OCI-M2 (cell line): ENCODE data around the gene FOXE1.

ENCODE experiments used
- DNase-seq: peaks from one replicate; lab custom pipeline; 2025; ENCODE audit not compliant: unreplicated experiment; lab: John Stamatoyannopoulos, UW

The FOXE1 gene

DNA sequence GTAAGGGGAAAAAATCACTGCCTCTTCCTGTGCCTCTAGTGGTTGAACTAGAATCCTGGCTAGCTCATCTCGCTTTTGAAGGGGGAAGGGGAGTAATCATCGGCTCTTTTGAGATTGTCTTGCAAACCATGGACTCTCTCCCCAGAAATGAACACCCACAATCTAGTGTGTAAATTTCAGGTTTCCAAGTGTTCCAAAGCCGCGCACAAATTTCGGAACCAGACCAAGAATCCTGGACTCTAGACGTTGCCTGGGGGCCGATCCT is 4.9 kb upstream of the FOXE1 start:
- no peak for DNase-seq

DNA sequence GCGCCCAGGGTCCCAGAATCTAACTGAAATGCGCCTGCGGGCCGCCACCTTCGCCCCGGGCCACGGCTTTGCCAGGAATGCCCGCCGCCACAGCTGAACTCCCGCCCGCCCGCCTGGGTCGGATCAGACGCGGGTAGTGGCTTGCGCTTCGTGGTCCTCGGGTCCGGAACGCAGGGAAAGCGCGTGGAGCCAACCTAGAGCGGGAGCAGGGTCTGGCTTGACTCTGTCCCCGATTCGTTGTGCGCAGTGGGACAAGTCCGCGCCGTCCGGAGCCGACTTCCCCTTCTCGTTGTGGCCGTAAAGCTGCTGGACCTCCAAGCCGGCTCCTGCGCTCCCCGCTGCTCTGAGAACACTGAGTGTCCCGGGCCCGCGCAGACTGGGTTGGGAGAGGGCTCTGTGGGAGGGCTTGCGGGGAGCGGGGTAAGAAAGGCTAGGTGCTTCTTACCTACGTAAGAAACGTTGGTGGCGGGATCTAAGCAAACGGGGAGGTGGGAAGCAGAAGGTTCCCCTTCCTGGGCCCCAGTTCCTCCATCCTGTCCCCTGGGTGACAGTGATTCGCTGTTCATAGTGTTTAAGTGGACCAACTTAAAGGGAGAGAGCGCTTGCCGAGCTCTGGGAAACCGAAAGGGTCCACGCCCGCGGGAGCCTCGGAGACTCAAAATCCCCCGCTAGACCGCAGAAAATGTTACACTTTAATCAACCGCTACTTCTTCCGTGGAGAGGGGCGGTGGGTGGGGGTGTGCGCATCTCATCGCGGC is 4.4 kb upstream of the FOXE1 start:
- DNase-seq: no peak

DNA sequence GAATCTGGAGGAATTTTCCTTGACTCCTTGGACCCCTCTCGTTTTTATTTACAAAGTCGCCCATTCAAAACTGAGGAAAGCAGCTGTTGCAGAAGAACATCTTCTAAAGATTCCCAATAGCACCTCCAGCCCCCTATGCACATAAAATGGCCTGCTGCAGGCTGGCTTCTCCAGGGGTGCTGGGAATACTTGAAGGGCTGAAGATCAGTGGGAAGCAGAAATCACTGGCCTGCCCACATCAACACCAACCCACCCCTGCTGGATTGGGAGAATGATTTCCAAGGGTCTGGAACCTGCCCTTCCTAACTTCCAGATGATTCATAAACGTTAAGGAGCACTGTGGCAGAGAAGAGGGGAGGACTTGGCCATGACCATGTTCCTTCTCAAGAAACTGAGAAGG is 3.0 kb upstream of the FOXE1 start:
- no peak for DNase-seq

DNA sequence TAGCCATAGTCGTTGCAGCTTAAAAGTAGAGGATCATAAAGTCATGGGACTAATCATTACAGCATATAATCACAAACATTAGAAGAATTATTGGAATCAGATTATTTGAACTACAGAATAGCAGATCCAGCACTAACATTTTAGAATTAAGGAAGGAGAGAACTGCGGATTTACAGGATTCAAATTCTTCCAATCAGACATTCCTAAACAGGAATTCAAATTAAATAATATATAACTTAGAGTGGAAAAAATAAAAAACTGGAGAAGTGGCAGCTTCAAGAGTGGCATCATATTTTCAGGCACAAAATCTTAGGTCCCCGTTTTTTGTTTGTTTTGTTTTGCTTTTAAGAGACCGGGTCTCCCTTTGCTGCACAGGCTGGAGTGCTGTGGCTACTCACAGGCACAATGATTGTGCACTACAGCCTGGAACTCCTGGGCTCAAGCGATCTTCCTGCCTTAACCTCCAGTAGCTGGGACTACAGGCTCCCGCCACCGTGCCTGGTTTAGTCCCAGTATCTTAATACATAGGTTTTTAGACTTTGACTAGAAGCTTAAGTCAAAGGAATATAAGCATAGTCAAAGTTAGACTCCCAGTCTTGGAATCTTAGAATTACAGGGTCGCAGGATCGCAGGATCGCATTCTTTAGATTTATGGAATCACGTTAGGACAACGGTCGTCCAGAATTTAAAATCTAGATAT is 2.1 kb upstream of the FOXE1 start:
- DNase-seq: no peak

DNA sequence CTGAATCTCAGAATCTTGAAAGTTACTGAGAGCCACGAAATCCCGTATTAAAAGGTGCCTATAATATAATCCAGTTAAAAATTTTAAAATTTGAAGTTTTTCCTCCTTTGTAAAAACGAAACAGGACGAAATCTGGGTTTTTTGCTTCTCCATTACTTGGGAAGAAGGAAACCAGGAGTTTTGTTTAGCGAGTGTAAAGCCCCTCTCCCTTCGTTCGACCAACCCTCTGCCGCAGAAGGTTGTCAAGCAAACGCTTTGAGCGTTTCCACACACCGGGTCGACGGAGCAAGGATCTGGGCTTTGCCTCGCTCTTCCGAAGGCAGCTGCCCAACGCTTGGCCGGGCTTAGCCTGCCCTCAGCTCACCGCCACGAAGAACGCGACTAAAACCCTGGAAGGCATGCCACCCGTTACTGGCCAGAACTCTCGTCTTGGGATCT is 1.6 kb upstream of the FOXE1 start:
- DNase-seq: no peak

DNA sequence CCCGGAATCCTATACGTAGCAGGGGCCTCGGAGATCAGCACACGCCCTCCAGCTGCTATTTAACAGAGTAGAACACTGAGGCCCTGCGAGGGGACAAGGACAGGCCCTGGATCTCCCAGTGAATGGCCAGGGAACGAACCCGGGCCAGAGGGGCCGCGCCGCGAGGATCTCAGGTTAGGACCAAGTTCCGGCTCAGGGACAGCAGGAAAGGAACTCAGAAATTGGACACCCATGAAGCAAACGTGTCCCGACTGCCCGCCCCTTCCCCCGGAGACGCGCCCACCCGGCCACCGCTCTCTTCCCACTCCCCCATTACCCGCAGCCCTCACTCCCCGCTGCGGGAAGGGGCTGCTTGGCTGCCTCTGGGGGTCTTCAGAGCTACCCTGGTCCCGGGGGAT is 1.0 kb upstream of the FOXE1 start:
- no peak for DNase-seq

DNA sequence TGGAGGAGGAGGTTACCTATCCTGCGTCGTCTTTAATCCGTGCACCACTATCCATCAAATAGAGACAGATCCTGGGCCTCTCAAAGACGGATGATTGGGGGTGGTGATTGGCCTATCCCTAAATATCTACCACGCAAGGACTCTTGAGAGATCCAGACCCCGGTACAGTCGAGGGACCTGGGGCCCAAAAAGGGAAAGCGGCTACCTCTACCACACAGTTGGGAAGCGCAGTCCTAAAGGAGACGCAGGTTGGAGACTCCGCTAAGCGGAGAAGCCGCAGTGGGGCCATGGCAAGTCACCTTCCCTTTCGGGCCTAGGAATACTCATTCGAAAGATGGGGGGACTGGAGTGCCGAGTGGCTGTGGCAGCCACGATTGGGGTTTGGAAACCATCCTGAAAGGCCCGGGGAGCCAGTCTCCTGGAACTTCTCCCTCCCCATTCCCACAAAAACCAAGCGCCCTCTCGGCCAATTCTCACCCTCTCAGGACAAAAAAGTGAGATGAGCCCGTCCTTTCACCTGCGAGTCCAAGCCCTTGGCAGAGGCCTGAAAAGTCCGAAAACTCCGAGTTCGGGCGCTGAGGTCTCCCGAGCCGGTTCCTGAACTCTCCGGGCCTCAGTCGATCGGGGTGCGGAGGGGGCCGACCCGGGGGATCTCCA is 499 bp upstream of the FOXE1 start:
- DNase-seq: no peak

DNA sequence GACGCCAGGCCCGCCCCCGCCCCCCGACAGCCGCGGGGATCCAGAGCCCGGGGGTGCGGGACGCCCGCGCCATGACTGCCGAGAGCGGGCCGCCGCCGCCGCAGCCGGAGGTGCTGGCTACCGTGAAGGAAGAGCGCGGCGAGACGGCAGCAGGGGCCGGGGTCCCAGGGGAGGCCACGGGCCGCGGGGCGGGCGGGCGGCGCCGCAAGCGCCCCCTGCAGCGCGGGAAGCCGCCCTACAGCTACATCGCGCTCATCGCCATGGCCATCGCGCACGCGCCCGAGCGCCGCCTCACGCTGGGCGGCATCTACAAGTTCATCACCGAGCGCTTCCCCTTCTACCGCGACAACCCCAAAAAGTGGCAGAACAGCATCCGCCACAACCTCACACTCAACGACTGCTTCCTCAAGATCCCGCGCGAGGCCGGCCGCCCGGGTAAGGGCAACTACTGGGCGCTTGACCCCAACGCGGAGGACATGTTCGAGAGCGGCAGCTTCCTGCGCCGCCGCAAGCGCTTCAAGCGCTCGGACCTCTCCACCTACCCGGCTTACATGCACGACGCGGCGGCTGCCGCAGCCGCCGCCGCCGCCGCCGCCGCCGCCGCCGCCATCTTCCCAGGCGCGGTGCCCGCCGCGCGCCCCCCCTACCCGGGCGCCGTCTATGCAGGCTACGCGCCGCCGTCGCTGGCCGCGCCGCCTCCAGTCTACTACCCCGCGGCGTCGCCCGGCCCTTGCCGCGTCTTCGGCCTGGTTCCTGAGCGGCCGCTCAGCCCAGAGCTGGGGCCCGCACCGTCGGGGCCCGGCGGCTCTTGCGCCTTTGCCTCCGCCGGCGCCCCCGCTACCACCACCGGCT is 1.0 kb downstream of the FOXE1 start:
- DNase-seq: no peak

DNA sequence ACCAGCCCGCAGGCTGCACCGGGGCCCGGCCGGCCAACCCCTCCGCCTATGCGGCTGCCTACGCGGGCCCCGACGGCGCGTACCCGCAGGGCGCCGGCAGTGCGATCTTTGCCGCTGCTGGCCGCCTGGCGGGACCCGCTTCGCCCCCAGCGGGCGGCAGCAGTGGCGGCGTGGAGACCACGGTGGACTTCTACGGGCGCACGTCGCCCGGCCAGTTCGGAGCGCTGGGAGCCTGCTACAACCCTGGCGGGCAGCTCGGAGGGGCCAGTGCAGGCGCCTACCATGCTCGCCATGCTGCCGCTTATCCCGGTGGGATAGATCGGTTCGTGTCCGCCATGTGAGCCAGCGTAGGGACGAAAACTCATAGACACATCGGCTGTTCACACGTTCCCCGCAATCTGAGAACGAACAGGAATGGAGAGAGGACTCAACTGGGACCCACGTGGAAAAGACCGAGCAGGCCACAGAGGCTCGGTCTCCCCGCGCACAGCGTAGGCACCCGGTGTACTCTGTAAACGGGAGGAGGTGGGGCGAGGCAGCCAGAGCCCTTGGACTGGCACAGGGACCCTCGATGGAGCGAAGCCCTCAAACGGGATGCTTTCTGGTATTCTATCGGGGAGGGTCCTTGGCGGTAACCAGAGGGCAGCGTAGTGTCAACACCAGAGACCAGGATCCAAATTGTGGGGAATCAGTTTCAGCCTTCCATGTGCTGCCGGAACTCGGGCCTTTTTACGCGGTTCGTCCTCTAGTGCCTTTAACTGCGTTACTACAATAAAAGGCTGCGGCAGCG is 1.9 kb downstream of the FOXE1 start:
- DNase-seq: no peak

DNA sequence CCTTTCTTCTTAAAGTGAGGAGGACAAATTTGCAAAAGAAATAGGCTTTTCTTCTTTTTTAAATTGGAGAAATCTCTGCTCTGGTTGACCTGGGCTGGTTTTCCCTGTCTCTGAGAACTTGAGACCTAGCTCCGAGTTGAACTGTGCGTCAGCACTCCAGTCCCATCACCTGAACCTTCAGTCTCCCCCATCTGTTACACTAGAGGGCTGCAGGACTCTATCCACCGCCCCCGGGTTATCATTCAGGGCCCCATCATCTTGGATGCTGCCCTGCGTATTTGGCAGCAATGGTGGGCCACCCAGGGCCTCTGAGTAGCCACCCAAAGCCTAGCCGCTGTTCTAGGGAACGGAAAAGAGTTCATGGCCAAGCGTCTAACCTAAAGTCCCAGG is 2.5 kb downstream of the FOXE1 start:
- DNase-seq: no peak

DNA sequence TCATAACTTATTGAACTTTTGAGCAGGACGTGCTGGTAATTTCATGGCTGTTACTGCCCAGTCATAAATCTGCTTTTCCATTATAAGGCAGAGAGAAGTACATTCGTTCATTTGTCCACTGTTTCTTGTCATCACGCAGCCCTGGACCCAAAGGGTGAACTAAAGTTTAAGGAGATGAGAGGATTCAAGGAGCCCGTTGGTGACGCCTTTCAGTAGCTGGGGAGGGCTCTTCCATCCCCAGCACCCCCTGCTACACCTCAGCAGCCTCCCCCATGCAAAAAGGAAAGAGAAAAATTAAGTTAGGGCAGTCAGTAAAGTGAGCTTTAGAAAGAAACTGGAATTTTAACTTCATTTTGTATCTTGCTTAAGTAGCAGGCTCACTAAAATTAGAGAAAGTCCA is 2.9 kb downstream of the FOXE1 start:
- no peak for DNase-seq

DNA sequence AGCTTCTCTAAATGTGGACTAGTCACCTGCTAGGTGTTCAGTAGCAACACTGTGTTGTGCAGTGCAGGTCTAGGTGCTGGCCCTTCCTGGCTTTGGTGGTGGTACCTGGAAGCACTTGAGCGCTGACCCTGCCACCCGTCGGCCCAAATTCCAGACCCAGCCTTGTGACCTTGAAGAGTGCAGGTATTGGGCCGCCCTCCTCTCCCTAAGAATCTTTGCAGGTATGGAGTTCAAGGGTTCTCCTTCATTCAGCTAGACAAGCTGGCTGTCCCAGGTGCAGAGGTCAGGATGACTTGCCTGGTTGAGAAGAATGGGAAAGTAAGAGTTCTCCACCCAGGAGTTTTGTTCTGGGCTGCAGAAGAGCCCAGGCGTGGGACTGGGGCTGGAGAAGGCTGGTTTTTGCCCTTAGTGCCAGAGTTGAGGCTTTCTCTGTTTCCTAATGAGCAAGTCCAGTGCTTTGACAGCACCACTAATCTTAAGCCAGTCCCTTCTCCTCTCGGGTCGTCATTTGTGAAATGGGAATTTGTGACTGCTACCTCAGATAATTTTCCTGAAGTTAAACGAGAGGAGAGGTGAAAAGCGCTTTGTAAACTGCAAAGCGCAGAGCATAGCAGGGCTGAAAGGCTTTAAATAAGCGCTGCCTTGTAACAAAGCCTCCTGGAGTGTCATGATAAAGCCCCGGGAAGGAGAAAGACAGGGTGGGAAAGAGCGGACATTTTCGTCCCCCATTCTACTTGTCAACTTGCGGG is 4.0 kb downstream of the FOXE1 start:
- no peak for DNase-seq

DNA sequence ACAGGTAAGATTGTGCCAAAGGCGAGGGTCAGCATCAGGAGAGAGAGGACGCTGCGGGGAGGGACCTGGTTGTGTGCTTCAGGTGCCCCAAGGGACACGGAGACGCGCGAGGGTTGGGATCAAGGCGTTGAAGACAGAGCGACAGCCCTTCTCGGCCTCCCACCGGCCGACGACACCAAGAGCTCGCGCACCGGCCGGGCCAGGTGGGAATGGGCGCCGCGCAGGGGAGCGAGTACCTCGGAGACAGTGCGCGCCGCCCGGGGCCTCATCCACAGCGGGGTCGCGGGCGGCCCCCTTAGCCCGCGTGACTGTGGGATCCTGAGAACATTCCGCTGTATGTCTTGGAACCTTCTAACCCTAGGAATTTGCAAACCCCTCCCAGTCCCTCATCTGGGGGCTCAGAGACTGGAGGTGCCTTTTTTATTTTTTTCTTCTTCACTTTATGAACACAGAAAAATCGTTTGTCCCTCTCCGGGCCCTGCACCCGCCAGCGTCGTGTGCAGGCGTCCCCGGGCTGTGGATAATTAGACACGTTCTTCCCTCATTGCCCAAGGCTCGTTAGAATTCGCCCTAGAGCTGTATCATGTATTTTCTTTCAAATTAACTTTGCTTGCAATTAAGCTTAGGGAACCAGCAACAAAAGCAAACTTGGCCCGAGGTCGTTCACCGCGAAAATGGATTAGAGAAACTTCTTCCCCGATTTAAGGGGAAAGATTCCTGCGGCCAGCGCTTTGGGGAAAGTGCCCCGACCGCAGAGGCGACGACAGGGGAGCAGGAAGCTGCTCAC is 4.8 kb downstream of the FOXE1 start:
- no peak for DNase-seq

DNA sequence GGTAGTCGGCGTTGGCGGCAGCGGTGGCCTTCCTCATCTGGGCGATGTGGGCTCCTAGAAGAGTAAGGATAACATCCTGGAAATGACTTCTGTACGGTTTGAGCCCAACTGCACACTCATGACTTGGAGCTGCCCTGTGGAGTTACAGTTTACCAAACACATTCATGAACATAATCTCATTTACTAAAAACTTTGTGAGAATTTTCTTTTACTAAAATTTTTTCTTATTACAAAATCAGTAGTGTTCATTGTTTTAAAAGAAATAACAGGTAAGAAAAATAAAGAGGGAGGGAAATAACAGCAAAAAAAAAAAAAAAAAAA is 5.3 kb downstream of the FOXE1 start:
- no peak for DNase-seq

DNA sequence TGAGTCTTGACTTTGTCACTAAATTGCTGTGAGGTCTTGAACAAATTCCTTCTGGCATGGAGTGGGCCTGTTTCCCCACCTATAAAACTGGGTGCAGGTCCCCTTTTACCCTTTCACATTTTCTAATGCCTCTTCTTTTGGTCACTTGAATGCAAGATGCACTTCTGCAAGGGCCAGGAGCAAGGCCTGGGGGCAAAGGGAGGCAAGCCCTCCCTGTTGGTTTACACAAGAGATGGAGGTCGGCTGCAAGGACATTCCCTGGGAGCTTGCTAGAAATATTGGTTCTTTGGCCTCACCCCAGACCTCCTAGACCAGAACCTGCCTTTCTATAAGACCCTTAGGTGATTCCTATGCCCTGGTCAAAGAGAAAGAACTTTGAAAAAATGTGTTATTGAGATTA is 5.8 kb downstream of the FOXE1 start:
- DNase-seq: no peak

DNA sequence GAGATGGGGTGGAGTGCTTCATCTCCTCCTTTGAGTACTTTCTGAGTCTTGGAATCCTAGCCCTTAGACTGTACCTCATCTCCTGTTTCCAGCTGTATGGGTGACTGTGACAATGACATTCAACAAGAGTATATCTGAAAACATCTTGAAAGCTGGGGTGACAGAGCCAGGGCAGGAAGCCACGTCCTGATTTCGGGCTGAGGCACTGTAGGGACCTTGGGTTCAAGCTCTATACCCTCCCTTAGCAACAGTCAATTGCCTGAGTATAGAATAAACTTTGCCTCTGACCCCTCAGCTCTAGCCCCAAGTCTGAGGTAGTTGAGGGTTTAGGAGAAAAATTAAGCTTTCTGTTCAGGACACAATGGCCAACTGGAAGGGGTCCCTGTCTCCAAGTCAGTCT is 6.3 kb downstream of the FOXE1 start:
- no peak for DNase-seq

DNA sequence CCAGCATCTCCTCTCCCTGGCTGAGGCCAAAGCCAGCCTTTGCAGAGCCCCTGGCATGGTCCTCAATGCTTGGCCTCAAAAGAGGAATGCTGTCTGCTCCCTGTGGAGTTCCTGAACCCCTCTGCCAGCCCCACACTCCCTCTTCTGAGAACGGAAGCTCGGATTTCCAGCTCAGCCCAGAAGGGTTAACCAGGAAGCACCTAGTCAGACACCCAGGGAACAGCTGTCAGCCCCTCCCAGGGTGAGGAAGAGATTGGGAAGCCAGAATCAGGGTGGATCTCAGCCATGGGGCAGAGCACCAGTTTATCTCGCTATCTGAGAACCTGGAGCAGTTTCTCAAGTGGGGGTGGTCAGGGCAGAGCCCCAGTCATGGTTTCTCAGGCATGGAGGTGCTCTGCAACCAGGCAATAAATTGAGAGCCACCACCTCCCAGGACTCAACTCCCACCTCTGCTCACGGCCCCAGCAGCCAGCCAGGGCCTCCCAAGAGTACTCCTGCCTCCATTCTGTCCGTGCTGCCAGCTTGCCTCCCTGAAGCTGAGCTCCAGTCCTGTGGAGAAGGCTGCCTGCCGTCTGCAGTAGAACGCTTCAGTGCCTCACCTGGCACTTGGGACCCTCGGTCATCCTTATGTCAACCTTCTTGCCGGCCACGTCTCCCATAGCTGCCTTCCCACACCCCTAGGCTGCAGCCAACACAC is 7.6 kb downstream of the FOXE1 start:
- no peak for DNase-seq

DNA sequence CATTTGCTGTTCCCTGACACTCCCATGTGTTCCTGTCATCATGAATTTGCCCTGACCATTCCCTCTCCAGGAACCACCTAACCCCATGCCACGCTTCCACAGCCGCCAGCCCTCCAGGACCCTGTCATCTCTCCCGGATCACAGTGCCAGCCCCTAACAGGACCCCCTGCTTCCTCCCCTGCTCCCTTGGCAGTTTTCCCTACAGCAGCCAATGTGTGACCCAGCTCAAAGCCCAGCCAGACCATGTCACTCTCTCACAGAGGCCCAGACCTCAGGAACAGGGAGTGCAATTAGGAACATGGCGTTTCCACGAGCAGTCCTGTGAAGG is 8.1 kb downstream of the FOXE1 start:
- DNase-seq: no peak

DNA sequence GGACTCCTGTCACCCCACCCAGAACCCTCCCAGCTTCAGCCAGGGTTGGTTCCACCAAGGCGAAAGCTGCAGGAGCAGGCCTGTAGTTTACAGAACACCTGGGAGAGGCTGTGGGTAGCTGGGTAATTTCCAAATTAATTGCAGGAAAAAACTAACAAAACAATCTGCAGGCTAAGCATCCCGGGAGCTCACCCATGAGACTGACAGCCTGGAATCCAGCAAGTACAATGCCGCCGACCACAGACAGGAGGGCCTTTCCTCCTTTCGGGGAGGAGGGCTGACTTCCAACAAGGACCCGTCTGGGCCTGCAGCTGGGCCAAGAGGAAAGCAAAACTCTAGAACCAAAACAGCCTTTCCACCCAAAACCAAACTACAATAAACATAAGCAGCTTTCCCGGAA is 10.3 kb downstream of the FOXE1 start:
- DNase-seq: no peak
